Measurements from ENCODE around the gene PUS10.
"Not testable (repeated sequence)": the region's sequence is repeated elsewhere in the genome, so short reads cannot be mapped to it uniquely, and the experiment has no call there.

The PUS10 gene

GRCh38 chr2:61011678-61012077 is 6.4 kb downstream of the PUS10 start:
- no peak for DNase-seq (ENCODE audit: low read depth)

GRCh38 chr2:61009355-61009754 is 8.7 kb downstream of the PUS10 start:
- no peak for DNase-seq (ENCODE audit: low read depth)

- no peak for DNase-seq (ENCODE audit: low read depth)
Measured at GRCh38 chr2:61006486-61007105, 11.5 kb downstream of the PUS10 start.

GRCh38 chr2:61005736-61006135 is 12.3 kb downstream of the PUS10 start:
- no peak for DNase-seq (ENCODE audit: low read depth)

GRCh38 chr2:60998628-60999545 is 19.2 kb downstream of the PUS10 start:
- DNase-seq (ENCODE audit: low read depth), result peak; percentile 41

GRCh38 chr2:60994131-60994530 is 23.9 kb downstream of the PUS10 start:
- DNase-seq (ENCODE audit: low read depth), result no peak

- DNase-seq (ENCODE audit: low read depth), result no peak
Measured at GRCh38 chr2:60992985-60993392, 25.1 kb downstream of the PUS10 start.

GRCh38 chr2:60991644-60992043 is 26.4 kb downstream of the PUS10 start:
- no peak for DNase-seq (ENCODE audit: low read depth)

GRCh38 chr2:60989259-60989658 is 28.8 kb downstream of the PUS10 start:
- no peak for DNase-seq (ENCODE audit: low read depth)

GRCh38 chr2:60987656-60988055 is 30.4 kb downstream of the PUS10 start:
- DNase-seq (ENCODE audit: low read depth), result not testable (repeated sequence)

GRCh38 chr2:60987041-60987440 is 31.0 kb downstream of the PUS10 start:
- DNase-seq (ENCODE audit: low read depth), result no peak

- no peak for DNase-seq (ENCODE audit: low read depth)
Measured at GRCh38 chr2:60984720-60985119, 33.3 kb downstream of the PUS10 start.

- not testable (repeated sequence) for DNase-seq (ENCODE audit: low read depth)
Measured at GRCh38 chr2:60982066-60982465, 36.0 kb downstream of the PUS10 start.

- DNase-seq (ENCODE audit: low read depth), result no peak
Measured at GRCh38 chr2:60980071-60980815, 37.8 kb downstream of the PUS10 start.

- DNase-seq (ENCODE audit: low read depth), result no peak
Measured at GRCh38 chr2:60979231-60979630, 38.8 kb downstream of the PUS10 start.

GRCh38 chr2:60977562-60977895 is 40.5 kb downstream of the PUS10 start:
- DNase-seq (ENCODE audit: low read depth), result no peak

- DNase-seq (ENCODE audit: low read depth), result no peak
Measured at GRCh38 chr2:60976875-60977561, 41.0 kb downstream of the PUS10 start.

GRCh38 chr2:60976256-60976850 is 41.7 kb downstream of the PUS10 start:
- DNase-seq (ENCODE audit: low read depth), result no peak

GRCh38 chr2:60974652-60975051 is 43.4 kb downstream of the PUS10 start:
- DNase-seq (ENCODE audit: low read depth), result no peak

GRCh38 chr2:60973705-60974104 is 44.4 kb downstream of the PUS10 start:
- no peak for DNase-seq (ENCODE audit: low read depth)

GRCh38 chr2:60972889-60973656 is 45.0 kb downstream of the PUS10 start:
- DNase-seq (ENCODE audit: low read depth), result no peak

Data from fibroblast of the conjunctiva (primary cell).